Stimulated activated naive CD8-positive, alpha-beta T cell treated with anti-CD3 and anti-CD28 coated beads, Interleukin-15, amount 100 ng/mL, for 72 hours (primary cell): Measurements from ENCODE around the gene EXD2.
"Not testable (repeated sequence)": the region's sequence is repeated elsewhere in the genome, so short reads cannot be mapped to it uniquely, and the experiment has no call there.

ENCODE experiments used
- ATAC-seq: fragments of 150-1000 bp; cut with Tn5 transposase; 2 replicates; pipeline ENCODE4 v1.10.0; 2021; ENCODE audit warnings: mild to moderate bottlenecking, moderate library complexity
- DNase-seq, 2 donors: peaks; one replicate each; pipeline ENCODE4 v3.0.0; 2021 to 2022
- H3K27ac Mint-ChIP-seq, 2 donors: one replicate each; pipeline ENCODE4 v1.8.0; 2022; ENCODE audit warnings: mild to moderate bottlenecking in 2 of 2, mixed read lengths in 2 of 2, moderate library complexity in 2 of 2
- H3K27me3 Mint-ChIP-seq: one replicate; pipeline ENCODE4 v1.8.0; 2022; ENCODE audit warnings: mixed read lengths
- H3K4me1 Mint-ChIP-seq: one replicate; pipeline ENCODE4 v1.8.0; 2022; ENCODE audit warnings: mild to moderate bottlenecking, mixed read lengths
- H3K4me3 Mint-ChIP-seq, 2 donors: one replicate each; pipeline ENCODE4 v1.8.0; 2022; ENCODE audit warnings: mild to moderate bottlenecking in 2 of 2, mixed read lengths in 2 of 2, moderate library complexity in 1 of 2
- H3K9me3 Mint-ChIP-seq, 2 donors: one replicate each; pipeline ENCODE4 v1.8.0; 2022; ENCODE audit warnings: mixed read lengths in 2 of 2

Gene EXD2

GRCh38 chr14:69175130-69175529 lies 16.2 kb upstream of the EXD2 start:
- DNase-seq (no peak), ATAC-seq (no peak)
- H3K4me3 Mint-ChIP-seq: no peak overlapping the region
- H3K9me3 Mint-ChIP-seq: no peaks in the 10 kb centered on the region
- H3K4me1 Mint-ChIP-seq: no peaks in the 10 kb centered on the region
- no peaks in the 10 kb centered on the region for H3K27me3 Mint-ChIP-seq
- H3K27ac Mint-ChIP-seq: no peak overlapping the region

GRCh38 chr14:69181491-69181890 lies 9.8 kb upstream of the EXD2 start:
- Mint-ChIP-seq H3K27ac (no peak overlapping the region), H3K4me3 (no peak overlapping the region), H3K9me3 (no peaks in the 10 kb centered on the region), H3K4me1 (no peaks in the 10 kb centered on the region), H3K27me3 (peaks cover 8% of the 10 kb centered on the region)
- DNase-seq: no peak
- no peak for ATAC-seq

GRCh38 chr14:69182580-69182979 lies 8.7 kb upstream of the EXD2 start:
- not testable (repeated sequence) for H3K27me3 Mint-ChIP-seq, ATAC-seq, H3K9me3 Mint-ChIP-seq, H3K4me3 Mint-ChIP-seq, H3K4me1 Mint-ChIP-seq, DNase-seq
- H3K27ac Mint-ChIP-seq: peak overlapping the region in 1 of 2 donors; percentile 3

GRCh38 chr14:69183735-69184134 lies 7.6 kb upstream of the EXD2 start:
- DNase-seq: no peak
- H3K27me3 Mint-ChIP-seq: peaks cover 8% of the 10 kb centered on the region
- H3K27ac Mint-ChIP-seq: no peak overlapping the region
- H3K4me1 Mint-ChIP-seq: no peaks in the 10 kb centered on the region
- H3K4me3 Mint-ChIP-seq: no peak overlapping the region
- ATAC-seq: no peak
- no peaks in the 10 kb centered on the region for H3K9me3 Mint-ChIP-seq

GRCh38 chr14:69190191-69190590 lies 1.1 kb upstream of the EXD2 start:
- ATAC-seq: no peak
- Mint-ChIP-seq H3K9me3 (no peaks in the 10 kb centered on the region), H3K4me3 (peak overlapping the region in 1 of 2 donors; percentile 96), H3K27ac (no peak overlapping the region), H3K4me1 (peaks cover 39% of the 10 kb centered on the region), H3K27me3 (no peaks in the 10 kb centered on the region)
- DNase-seq: no peak

- ATAC-seq (no peak), DNase-seq (no peak)
- peaks cover 39% of the 10 kb centered on the region for H3K4me1 Mint-ChIP-seq
- H3K4me3 Mint-ChIP-seq: peak overlapping the region; percentile 48 to 96
- no peak overlapping the region for H3K27ac Mint-ChIP-seq
- no peaks in the 10 kb centered on the region for H3K27me3 Mint-ChIP-seq
- H3K9me3 Mint-ChIP-seq: no peaks in the 10 kb centered on the region
These were observed 2.4 kb downstream of the EXD2 start for GRCh38 chr14:69193721-69194120.

GRCh38 chr14:69199786-69200185 lies 8.5 kb downstream of the EXD2 start:
- H3K4me1 Mint-ChIP-seq: no peaks in the 10 kb centered on the region
- DNase-seq (no peak), ATAC-seq (no peak)
- no peaks in the 10 kb centered on the region for H3K27me3 Mint-ChIP-seq
- H3K9me3 Mint-ChIP-seq: no peaks in the 10 kb centered on the region
- H3K27ac Mint-ChIP-seq: no peak overlapping the region
- no peak overlapping the region for H3K4me3 Mint-ChIP-seq

- H3K27ac Mint-ChIP-seq: no peak overlapping the region
- no peaks in the 10 kb centered on the region for H3K9me3 Mint-ChIP-seq
- no peak overlapping the region for H3K4me3 Mint-ChIP-seq
- DNase-seq: no peak
- no peaks in the 10 kb centered on the region for H3K27me3 Mint-ChIP-seq
- H3K4me1 Mint-ChIP-seq: no peaks in the 10 kb centered on the region
- no peak for ATAC-seq
These were observed 13.5 kb downstream of the EXD2 start for GRCh38 chr14:69204753-69205152.

GRCh38 chr14:69207435-69208041 lies 16.2 kb downstream of the EXD2 start:
- ATAC-seq: no peak
- Mint-ChIP-seq H3K4me3 (no peak overlapping the region), H3K27ac (no peak overlapping the region), H3K27me3 (no peaks in the 10 kb centered on the region), H3K9me3 (no peaks in the 10 kb centered on the region), H3K4me1 (no peaks in the 10 kb centered on the region)
- no peak for DNase-seq

- Mint-ChIP-seq H3K4me3 (no peak overlapping the region), H3K27me3 (no peaks in the 10 kb centered on the region), H3K9me3 (no peaks in the 10 kb centered on the region), H3K27ac (no peak overlapping the region), H3K4me1 (no peaks in the 10 kb centered on the region)
- DNase-seq: no peak
- ATAC-seq: no peak
These were observed 17.4 kb downstream of the EXD2 start for GRCh38 chr14:69208666-69209065.

- no peak for ATAC-seq
These were observed 23.1 kb downstream of the EXD2 start for GRCh38 chr14:69214393-69214792.

GRCh38 chr14:69217663-69218062 lies 26.4 kb downstream of the EXD2 start:
- H3K4me1 Mint-ChIP-seq, H3K9me3 Mint-ChIP-seq, H3K27ac Mint-ChIP-seq, ATAC-seq, H3K4me3 Mint-ChIP-seq, H3K27me3 Mint-ChIP-seq, DNase-seq: not testable (repeated sequence)

More at GRCh38 chr14:69214393-69214792, 23.1 kb downstream of the EXD2 start:
- H3K4me1 Mint-ChIP-seq: no peaks in the 10 kb centered on the region
- H3K4me3 Mint-ChIP-seq: no peak overlapping the region
- no peak overlapping the region for H3K27ac Mint-ChIP-seq
- no peaks in the 10 kb centered on the region for H3K27me3 Mint-ChIP-seq
- no peak for DNase-seq
- no peaks in the 10 kb centered on the region for H3K9me3 Mint-ChIP-seq

GRCh38 chr14:69224946-69225345 lies 33.6 kb downstream of the EXD2 start:
- no peak for ATAC-seq
- Mint-ChIP-seq H3K9me3 (no peaks in the 10 kb centered on the region), H3K27me3 (no peaks in the 10 kb centered on the region), H3K27ac (no peak overlapping the region), H3K4me3 (no peak overlapping the region), H3K4me1 (no peaks in the 10 kb centered on the region)
- DNase-seq: no peak

- no peaks in the 10 kb centered on the region for H3K4me1 Mint-ChIP-seq
- DNase-seq (no peak), ATAC-seq (no peak)
- H3K27me3 Mint-ChIP-seq: no peaks in the 10 kb centered on the region
- H3K9me3 Mint-ChIP-seq: no peaks in the 10 kb centered on the region
- H3K4me3 Mint-ChIP-seq: no peak overlapping the region
- no peak overlapping the region for H3K27ac Mint-ChIP-seq
These were observed 34.9 kb downstream of the EXD2 start for GRCh38 chr14:69226178-69226577.

- no peaks in the 10 kb centered on the region for H3K9me3 Mint-ChIP-seq
- no peak overlapping the region for H3K27ac Mint-ChIP-seq
- DNase-seq: no peak
- H3K4me3 Mint-ChIP-seq: no peak overlapping the region
- H3K4me1 Mint-ChIP-seq: no peaks in the 10 kb centered on the region
- no peak for ATAC-seq
- no peaks in the 10 kb centered on the region for H3K27me3 Mint-ChIP-seq
These were observed 35.4 kb downstream of the EXD2 start for GRCh38 chr14:69226736-69227135.

GRCh38 chr14:69231486-69231885 lies 40.2 kb downstream of the EXD2 start:
- Mint-ChIP-seq H3K4me1 (peaks cover 9% of the 10 kb centered on the region), H3K27me3 (no peaks in the 10 kb centered on the region), H3K4me3 (no peak overlapping the region), H3K9me3 (no peaks in the 10 kb centered on the region), H3K27ac (no peak overlapping the region)
- no peak for ATAC-seq
- no peak for DNase-seq

GRCh38 chr14:69232388-69232787 lies 41.1 kb downstream of the EXD2 start:
- Mint-ChIP-seq H3K4me1 (peaks cover 9% of the 10 kb centered on the region), H3K9me3 (no peaks in the 10 kb centered on the region), H3K27me3 (no peaks in the 10 kb centered on the region), H3K27ac (no peak overlapping the region), H3K4me3 (no peak overlapping the region)
- DNase-seq: no peak
- ATAC-seq: no peak
